HG02571 (cell line): ENCODE results near the gene FAM185A.
A peak's percentile ranks its signal among the peaks of the same experiment; 100 is the strongest.
"Not testable (repeated sequence)": the region's sequence is repeated elsewhere in the genome, so short reads cannot be mapped to it uniquely, and the experiment has no call there.

Experiments used
- ATAC-seq: cut with Tn5 transposase; IDR thresholded peaks from one replicate; pipeline ENCODE4 v1.9.1; 2021; ENCODE audit warnings: mild to moderate bottlenecking, moderate library complexity; ENCODE audit not compliant: unreplicated experiment

FAM185A gene

GRCh38 chr7:102748605-102749444 lies at the start of gene FAM185A:
Gene FAM185A (plus strand): TSS chr7:102748999. CDS start chr7:102749208, 209 bp downstream.
- ATAC-seq = peak; percentile 97

GRCh38 chr7:102713011-102713690 lies 35.6 kb upstream of the FAM185A start:
- peak; percentile 45 for ATAC-seq

- ATAC-seq = peak; percentile 82
Observed at GRCh38 chr7:102713691-102714080, 35.1 kb upstream of the FAM185A start.

GRCh38 chr7:102714774-102715522 lies 33.9 kb upstream of the FAM185A start:
- ATAC-seq = not testable (repeated sequence)

GRCh38 chr7:102715718-102716117 lies 33.1 kb upstream of the FAM185A start:
- ATAC-seq = not testable (repeated sequence)

GRCh38 chr7:102718491-102718890 lies 30.3 kb upstream of the FAM185A start:
- ATAC-seq = not testable (repeated sequence)

- ATAC-seq = not testable (repeated sequence)
Observed at GRCh38 chr7:102726170-102726569, 22.6 kb upstream of the FAM185A start.

GRCh38 chr7:102729670-102730069 lies 19.1 kb upstream of the FAM185A start:
- ATAC-seq = not testable (repeated sequence)

- not testable (repeated sequence) for ATAC-seq
Observed at GRCh38 chr7:102730431-102730830, 18.4 kb upstream of the FAM185A start.

- not testable (repeated sequence) for ATAC-seq
Observed at GRCh38 chr7:102742002-102742771, 6.6 kb upstream of the FAM185A start.

GRCh38 chr7:102743861-102744260 lies 4.9 kb upstream of the FAM185A start:
- ATAC-seq = not testable (repeated sequence)

- not testable (repeated sequence) for ATAC-seq
Observed at GRCh38 chr7:102745494-102746288, 3.1 kb upstream of the FAM185A start.

- not testable (repeated sequence) for ATAC-seq
Observed at GRCh38 chr7:102749445-102749786, 617 bp downstream of the FAM185A start.

GRCh38 chr7:102758227-102758626 lies 9.4 kb downstream of the FAM185A start:
- not testable (repeated sequence) for ATAC-seq

- ATAC-seq = not testable (repeated sequence)
Observed at GRCh38 chr7:102759934-102760333, 11.1 kb downstream of the FAM185A start.

GRCh38 chr7:102761234-102761633 lies 12.4 kb downstream of the FAM185A start:
- ATAC-seq = not testable (repeated sequence)

- ATAC-seq = not testable (repeated sequence)
Observed at GRCh38 chr7:102763295-102763905, 14.6 kb downstream of the FAM185A start.

- not testable (repeated sequence) for ATAC-seq
Observed at GRCh38 chr7:102769657-102770192, 20.9 kb downstream of the FAM185A start.

- ATAC-seq = not testable (repeated sequence)
Observed at GRCh38 chr7:102770467-102770866, 21.7 kb downstream of the FAM185A start.
